GM21526 (cell line): ENCODE data around the gene PEF1.

Experiments
- ATAC-seq: cut with Tn5 transposase; IDR thresholded peaks from one replicate; pipeline ENCODE4 v1.9.1; 2021; ENCODE audit warnings: moderate library complexity; ENCODE audit not compliant: unreplicated experiment, low FRiP score

The PEF1 gene

DNA sequence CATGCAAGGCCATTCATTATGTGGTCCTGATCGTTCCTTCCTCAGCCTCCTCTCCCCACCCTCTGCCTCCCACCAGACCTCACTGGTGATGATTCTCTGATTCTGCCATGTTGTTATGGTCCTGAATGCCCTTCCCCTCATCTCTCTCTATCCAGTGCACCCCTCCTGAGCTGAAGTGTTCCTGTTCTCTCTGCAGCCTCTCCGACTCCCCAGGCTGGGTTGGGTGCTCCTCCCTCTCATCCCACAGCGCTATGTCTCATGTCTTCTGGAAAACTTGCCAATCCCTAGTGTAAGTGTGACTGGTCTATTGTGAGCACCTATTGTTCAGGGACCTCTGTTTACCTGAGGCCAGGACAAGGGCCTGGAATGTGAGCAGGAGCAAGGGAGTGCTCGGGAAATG is 11.1 kb upstream of the PEF1 start:
- ATAC-seq, result no peak

DNA sequence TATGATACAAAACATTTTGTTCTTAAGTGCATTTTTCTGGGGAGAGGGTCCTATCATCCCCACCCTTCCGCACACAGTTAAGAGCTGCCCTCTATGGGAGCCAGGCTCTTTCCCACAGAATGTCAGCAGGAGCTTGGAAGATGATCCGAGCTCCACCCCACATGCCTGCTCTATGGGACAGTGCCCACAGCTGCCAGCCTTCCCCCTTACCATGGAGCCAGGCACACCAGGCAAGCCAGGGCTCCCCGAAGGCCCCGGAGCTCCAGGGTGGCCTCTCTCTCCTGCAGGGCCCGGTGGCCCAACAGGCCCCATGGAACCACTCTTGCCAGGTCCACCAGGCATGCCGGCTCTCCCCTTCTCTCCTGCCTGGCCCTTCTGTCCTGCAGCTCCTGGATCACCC is 10.4 kb upstream of the PEF1 start:
- ATAC-seq, result no peak

DNA sequence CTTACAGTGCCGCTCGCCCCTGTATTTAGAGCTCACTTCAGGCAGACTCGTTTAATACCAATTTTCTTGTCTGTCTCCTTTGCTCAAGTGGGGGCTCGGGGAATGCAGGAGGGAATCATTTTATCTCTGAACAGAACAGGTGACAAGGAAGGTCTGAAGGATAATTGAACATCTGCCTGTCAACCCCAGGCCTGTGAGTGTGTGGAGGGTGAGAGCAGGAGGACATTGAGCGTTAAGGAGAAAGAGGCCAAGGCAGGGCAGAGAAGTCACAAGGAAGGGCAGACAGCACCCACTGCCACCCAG is 9.7 kb upstream of the PEF1 start:
- no peak for ATAC-seq

DNA sequence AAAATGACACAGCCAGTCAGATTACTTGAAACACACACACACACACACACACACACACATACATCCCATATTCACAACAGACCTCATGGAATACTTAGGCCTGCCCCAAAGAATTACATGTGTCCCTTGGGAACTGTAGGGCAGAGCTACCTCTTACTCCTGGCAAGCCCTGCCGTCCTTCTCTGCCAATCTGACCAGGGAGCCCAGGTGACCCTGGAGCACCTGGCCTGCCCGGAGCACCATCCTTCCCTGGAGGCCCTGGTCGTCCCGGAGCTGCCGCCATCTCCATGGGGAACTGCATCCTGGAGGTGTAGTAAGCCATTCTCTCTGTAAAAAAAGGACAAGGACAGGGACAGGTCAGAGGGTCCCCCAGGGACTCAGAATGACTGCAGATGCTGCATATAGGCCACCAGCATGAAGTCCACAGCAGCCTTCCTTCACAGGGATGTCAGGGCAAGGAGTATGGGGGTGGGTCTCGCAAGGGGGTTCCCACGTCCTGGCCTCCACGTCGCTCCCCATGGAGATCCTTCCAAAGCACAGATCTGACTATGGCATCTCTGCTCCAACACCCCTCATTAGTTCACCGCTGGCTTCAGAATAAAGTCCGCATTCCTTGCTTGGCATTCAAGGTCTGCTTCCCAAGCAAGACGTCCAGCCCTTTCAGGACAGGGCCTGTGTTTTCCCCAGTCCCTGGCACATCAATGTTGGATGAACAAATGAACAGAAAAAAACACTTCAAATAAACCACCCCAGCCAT is 9.2 kb upstream of the PEF1 start:
- no peak for ATAC-seq

DNA sequence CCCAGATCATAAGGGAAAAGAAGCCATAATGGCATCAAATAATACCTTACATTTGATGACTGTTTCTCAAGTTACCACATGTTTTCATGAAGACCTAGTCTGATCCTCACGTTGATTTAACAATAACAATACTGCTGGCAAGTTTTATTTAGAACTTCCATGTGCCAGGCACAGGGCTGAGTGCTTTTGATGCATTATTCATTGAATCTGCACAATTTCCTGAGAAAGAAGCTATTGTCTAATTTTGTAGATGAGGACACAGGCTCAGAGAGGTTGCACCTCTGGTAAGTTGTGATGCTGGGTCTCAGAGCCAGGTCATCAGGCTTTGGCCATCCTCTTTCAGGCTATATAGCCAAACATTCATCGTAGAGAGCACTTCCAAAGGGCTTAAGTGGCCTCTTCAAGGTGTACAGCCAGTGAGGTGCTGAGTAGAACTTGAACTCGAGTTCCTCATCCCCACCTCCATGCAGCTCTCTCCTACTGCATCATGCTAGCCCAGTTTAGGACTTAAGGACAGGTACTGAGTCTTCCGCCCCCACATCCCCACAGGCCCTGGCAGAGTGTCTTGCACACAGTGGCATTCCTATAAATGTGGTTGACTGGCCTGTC is 8.3 kb upstream of the PEF1 start:
- ATAC-seq, result no peak

DNA sequence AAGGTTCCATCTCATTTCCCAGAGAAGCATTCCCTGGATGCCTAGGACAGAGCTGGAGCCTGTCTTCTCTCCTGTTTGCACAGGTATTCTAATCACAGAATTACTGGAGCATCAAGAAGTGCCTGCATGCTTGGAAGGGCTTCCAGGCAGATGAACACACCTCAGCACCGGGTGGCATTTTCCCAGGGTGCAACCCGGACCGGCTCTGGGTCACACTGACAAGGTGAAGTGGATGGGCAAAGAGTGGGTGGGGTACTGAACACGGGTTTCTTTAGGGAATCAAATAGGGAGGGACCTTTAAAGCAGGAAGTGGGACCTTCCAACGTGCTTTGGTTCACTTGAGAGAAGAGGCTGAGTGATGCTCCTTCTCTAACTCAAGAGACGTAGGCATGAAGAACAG is 7.1 kb upstream of the PEF1 start:
- no peak for ATAC-seq

DNA sequence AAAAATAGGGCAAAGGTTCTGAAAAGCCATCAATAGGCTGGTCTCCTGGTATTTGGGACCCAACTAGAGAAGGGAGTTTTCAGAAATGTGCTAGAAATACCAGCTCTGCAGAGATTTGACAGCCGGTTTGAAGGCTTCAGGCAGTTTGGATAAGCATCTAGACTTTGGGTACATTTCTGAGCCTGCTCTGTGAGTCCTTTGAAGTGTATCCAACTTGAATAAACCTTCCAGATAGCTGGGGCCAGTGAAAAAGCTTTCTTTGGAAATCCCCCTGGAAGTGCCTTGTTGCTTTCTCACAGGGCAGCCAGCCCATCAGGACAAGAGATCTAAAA is 6.4 kb upstream of the PEF1 start:
- ATAC-seq, result no peak

DNA sequence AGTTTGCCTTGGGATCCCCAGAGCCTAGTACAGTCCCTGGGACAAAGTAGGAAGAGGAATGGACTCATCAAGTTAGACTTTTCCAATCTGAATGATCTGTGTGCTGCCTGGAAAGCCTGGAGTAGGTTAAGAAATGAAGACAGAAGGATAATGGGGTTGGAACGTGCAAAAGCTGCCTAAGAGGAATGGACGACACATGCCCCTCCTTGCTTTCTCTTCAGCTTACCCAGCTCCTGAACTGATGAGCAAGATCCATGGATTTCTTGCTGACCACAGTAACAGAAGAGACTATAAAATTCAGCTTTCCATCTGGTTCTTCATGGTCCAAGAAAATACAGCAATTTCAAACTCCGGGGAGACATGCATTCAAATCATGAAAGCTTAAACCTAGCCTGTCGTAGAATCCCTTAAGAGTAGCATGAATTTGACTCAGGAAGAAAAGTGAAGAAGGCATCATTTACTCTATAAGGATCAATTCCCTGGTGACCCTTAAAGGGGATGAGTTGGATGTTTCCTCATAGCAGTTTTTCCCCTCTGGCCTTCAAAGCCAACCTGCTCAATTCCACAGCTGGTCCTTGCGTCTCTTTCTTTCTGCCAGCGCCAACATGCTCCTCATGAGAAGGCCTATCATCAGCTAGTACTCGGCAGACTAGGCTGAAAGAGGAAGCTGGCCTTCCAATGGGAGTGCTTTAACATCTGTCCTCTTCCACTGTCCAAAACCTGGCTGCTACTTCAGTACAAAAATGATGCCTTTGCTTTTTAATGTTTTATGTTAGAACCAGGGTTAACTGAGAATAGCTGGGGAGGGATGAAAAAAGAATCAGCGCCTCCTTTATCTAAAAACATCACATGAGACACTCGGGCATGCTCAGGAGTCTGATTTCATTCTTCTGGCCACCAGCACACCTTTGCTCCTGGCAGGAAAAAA is 5.7 kb upstream of the PEF1 start:
- ATAC-seq, result no peak

DNA sequence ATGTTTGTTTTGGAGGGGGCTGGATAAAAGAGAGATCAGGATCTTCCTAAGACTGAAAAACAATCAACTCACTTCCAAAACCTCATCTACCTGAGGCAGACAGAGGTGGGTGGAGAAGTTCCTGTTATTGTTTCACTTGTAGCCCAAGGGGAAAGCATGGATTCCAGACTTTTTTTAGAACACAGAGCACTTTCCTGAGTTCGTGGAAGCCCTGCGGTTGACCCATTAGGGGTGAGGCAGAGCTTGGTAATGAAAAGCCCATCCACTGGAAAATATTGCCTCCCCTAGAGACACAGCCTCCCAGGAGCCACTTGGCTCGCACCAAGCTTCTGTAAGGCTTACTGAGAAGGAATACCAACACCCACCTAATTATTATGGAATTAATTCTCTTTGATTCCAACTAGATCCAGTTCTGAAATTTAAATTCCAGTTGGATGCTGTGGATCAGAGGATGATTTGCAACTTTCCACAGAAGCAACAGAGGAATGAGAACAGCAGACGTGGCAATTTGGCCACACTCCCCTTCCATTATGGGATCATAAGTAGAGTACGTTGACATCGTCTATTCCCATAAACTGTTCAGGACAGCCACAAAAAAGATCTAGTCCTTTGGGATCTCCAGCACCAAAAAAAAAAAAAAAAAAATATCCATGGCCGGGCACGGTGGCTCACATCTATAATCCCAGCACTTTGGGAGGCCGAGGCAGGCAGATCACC is 4.1 kb upstream of the PEF1 start:
- ATAC-seq, result no peak

DNA sequence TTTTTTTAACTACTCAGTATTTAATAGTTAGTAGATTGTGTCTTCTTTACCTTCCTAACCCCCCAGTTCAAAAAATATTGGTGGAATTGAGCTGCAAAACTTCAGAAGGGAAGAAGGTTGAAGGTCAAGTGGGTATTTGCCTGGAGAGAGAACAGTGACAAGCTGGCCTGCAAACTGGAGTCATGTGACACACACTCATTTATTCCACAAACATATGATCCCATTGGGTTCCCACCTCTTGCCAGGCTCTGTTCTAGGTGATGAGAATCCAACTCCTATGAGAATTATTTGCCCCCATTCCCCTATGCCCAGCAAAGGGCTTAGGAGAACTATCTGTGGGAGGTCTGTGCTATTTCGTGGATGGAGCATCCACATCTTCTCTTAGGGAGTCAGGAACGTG is 3.5 kb upstream of the PEF1 start:
- no peak for ATAC-seq

DNA sequence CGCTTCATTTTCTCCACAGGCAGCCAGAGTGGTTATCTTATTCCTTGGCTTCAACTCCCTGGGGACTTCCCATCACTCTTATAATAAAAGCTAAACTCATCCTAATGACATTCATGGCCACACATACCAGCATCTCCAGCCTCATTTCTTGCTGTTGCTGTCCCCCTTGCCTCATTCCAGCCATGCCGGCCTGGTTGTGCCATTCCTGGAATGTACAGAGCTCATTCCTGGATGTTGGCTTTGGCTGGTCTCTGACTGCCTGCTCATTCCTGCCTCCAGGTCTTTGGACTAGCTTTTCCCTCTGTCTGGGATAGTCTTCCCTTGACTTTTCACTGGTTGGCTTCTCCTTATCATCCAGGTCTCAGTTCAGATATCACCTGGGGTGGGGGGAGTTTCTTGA is 2.4 kb upstream of the PEF1 start:
- no peak for ATAC-seq

DNA sequence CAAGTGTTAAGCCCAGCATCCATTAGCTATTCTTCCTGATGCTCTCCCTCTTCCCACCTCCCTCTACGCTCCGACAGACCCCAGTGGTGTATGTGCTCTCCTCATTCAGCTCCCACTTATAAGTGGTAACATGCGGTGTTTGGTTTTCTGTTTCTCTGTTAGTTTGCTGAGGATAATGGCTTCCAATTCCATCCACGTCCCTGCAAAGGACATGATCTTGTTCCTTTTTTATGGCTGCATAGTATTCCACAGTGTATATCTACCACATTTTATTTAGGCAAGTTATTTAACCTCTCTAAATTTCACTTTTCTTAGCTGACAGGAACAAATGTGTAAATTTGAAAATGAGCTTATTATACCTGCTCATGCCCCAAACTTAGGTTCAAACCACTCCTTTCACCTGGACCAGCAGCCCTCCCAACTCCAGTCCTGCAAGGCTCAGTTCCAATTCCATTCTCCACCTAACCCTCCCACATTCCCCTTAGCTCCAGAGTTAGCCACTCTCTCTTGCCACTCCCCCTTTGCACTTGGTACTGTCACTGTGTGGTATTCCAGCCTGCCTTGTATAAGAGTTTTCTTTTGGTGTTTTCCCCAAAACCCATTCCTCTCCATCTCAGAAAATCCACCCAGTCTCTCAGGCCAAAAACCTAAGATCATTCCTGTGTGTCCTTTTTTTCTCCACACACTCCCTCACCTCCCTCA is 1.7 kb upstream of the PEF1 start:
- no peak for ATAC-seq

DNA sequence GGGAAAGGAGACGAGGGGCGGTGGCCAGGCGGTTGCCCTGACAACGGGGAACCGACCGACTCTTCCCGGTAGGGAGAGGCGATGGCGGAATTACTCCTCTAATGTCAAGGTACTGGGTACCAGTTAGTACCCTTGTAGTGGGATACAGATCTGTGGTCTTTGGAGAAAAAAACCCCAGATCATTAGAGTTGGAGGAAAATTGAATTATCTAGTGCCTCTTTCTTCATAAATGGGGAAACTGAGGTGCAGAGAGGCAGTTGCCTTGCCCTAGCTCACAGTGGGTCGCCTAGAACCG is 545 bp upstream of the PEF1 start:
- ATAC-seq, result no peak

DNA sequence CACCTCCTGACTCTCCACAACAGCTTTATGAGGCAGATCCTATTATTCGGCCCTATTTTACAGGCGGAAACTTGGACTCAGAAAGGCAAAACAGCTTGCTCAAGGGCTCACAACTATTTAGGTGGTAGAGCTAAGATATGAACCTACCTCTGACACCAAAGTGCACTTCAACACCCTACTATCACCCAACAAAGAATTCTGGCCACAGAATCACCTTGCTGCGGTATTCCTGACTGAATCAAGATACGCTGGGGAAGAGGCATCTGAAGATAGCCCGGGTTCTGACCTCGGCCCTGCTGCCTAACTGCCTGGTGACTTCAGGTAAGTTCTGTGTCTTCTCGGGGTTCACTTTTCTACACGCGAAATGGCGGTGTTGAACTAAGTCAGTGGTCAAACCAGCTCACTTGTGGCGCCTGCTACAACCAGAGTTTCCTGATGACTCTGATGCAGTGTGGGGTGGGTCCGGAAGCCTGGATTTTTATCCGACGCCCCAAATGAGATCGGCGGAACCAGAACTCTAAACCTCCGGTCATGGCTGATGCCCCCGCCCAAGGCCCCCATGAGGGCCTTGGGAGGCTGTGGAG is 608 bp downstream of the PEF1 start:
- ATAC-seq, result no peak

DNA sequence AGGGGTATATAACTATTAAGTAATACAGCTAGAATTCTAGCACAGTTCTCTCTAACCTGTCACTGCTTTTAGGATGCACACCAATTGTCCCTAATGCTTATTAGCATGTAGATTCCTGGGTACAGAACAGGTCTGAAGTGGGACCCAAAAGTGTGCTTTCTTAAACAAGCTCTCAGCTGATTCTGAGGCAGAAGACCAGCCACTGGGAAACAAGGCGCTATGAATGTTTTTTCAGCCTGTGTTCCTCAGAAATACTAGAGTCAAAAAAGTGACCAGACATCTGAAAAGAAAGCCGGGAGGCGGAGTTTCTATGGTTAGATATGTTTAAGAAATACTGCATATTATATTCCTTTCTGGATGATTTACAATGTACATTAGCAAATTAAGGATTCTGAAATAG is 1.8 kb downstream of the PEF1 start:
- ATAC-seq, result no peak

DNA sequence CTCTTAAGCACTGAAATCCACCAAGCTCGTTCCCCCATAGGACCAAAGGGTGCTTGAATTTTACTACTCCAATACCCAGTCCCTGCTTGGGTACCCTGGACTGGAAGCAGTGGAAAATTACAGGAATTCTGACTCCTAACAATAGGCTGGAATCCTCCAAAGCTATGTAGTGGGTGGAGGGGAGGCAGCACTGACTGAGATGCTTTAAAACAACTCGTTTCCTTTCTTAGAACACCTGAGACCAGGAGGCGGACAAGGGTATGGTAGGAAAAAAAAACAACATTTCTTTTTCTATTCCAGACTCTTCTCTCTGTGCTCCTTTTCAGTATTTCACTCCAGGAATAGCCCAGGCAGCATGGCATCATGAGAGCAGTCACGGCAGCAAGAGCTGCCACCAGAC is 2.3 kb downstream of the PEF1 start:
- ATAC-seq, result no peak

DNA sequence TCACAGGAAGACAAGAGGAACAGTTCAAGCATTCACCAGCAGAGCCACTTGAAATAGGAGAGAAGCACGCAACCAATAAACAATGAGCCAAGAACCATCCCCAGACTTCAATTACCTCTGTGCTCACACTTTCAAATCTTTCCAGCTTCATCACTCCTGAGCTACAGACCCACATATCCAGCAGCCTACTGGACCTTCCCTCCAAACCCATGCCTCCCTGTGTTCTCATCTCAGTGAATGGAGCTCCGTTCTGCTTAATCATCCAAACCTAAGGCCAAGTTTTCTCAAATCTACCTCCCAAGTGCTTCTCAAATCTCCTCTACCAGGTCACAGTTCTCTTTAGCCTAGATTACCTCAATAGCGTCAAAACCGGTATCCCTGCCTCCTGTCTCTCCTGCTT is 3.7 kb downstream of the PEF1 start:
- ATAC-seq, result no peak

DNA sequence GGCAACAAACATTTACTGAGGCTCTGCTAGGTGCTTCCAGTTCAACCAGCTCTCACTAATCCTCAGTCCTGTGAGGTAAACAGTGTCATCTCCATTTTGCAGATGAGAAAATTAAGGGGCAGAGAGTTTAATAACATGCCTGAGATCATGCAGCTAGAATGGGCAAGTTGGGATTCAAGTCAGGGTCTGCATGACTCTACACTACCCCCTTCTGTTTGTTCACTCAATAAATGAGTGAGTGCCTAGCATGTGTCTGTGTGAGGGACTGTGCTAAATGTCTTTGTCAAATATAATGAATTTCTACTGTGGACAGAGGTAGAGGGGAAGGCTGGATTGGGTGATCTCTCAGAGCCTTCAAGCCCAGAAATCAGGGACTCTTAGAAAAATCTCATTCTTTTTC is 4.5 kb downstream of the PEF1 start:
- ATAC-seq, result no peak

DNA sequence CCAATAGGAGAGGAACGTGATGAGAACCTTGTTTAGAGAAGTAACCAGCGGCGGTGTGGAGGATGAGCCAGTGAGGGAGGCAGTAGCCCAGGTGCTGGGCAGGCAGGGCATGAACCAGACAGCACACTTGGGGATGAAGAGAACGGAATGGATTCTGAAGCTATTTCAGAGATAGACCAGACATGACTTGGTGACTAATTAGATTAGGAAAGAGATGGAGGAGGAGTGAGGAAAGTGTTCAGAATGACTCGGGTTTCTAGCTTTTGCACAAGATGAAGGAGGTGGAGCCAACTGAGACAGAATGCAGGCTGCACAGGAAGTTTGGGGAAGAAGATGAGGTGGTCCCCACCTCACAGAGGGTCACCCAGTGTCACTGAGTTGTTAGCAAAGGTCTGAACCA is 5.1 kb downstream of the PEF1 start:
- ATAC-seq, result no peak

DNA sequence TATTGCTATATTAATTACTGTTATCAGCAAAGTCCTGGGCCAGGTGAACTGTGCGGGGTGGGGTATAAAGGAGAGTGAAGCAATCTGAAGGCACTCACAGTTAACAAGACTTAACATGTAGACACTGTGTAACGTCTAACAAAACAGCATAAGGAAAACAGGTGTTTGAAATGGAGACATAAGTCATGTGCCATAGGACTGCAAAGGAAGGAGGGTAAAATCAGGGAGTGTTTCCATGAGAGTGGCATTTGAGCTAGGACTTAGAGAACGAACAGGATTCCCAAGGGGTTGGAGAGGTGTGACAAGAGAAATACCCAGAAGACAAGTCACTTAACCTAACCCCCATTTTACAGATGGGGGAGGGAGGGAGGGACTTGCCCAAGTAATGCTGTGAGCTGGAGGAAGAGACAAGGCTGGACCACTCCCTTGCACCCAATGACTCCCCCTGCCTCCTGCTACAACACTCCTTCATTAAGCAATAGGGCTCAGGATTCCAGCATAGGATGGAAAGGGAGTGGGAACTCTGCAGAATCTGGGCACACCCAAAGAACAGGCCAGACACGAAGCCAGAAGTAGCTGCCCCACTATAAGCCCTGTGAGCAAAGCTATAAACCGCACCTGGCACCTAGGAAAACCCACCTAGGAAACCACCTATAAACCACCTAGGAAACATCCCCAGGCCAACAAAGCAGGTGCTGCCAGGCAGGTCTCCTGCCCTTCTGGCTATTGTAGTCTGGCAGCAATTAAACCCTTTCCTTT is 6.6 kb downstream of the PEF1 start:
- no peak for ATAC-seq
